CD8-positive, alpha-beta memory T cell (primary cell): ENCODE measurements around the gene PLEKHA7. TPM values are rescaled to one million over a fixed set of nuclear protein-coding genes. Genes with fewer than 3 reads are reported as not detected.
A peak's percentile ranks its signal among the peaks of the same experiment; 100 is the strongest.

Source experiments
- CTCF ChIA-PET: fragments of 350-600 bp; sonication (Branson Sonifier 250); formaldehyde crosslinking; loops from one replicate; lab custom pipeline; 2021; ENCODE audit warnings: antibody characterized with exemption; lab: Charles Lee
- POLR2A ChIA-PET: fragments of 350-600 bp; sonication (Branson Sonifier 250); formaldehyde crosslinking; loops from one replicate; lab custom pipeline; 2021; ENCODE audit warnings: antibody characterized with exemption; lab: Charles Lee
- DNase-seq, 5 donors: peaks; one replicate each; pipeline versions ENCODE4 v3.0.0 to v3.0.0-alpha.2; 2020 to 2022; ENCODE audit warnings: mixed read lengths in 1 of 5
- H3K27ac ChIP-seq: one replicate; pipeline ENCODE4 v1.7.0; 2013; ENCODE audit warnings: low read depth, mild to moderate bottlenecking, low read length, moderate library complexity
- H3K27me3 ChIP-seq: 2 replicates; pipeline ENCODE4 v1.7.0; 2013; ENCODE audit warnings: low read length, mild to moderate bottlenecking; ENCODE audit not compliant: insufficient read depth, poor library complexity, severe bottlenecking
- H3K36me3 ChIP-seq: 2 replicates; pipeline ENCODE4 v1.7.0; 2013; ENCODE audit warnings: mild to moderate bottlenecking, low read length, moderate library complexity; ENCODE audit not compliant: insufficient read depth
- H3K4me1 ChIP-seq: 2 replicates; pipeline ENCODE4 v1.7.0; 2013; ENCODE audit warnings: mild to moderate bottlenecking, low read length, moderate library complexity; ENCODE audit not compliant: insufficient read depth
- H3K4me3 ChIP-seq: 2 replicates; pipeline ENCODE4 v1.7.0; 2013; ENCODE audit warnings: mild to moderate bottlenecking, low read length
- H3K9me3 ChIP-seq: 2 replicates; pipeline ENCODE4 v1.7.0; 2013; ENCODE audit warnings: mild to moderate bottlenecking, low read length
- H3K27ac Mint-ChIP-seq, 8 donors: one replicate each; pipeline ENCODE4 v1.8.0; 2020 to 2021; ENCODE audit warnings: mixed read lengths in 8 of 8, mild to moderate bottlenecking in 6 of 8, inconsistent platforms in 3 of 8, moderate library complexity in 3 of 8
- H3K27me3 Mint-ChIP-seq, 2 donors: one replicate each; pipeline ENCODE4 v1.8.0; 2020 to 2021; ENCODE audit warnings: mixed read lengths in 2 of 2, mild to moderate bottlenecking in 1 of 2, moderate library complexity in 1 of 2
- H3K36me3 Mint-ChIP-seq, 3 donors: one replicate each; pipeline ENCODE4 v1.8.0; 2020 to 2021; ENCODE audit warnings: mixed read lengths in 3 of 3, inconsistent platforms in 1 of 3, mild to moderate bottlenecking in 1 of 3
- H3K4me1 Mint-ChIP-seq, 3 donors: one replicate each; pipeline ENCODE4 v1.8.0; 2020 to 2021; ENCODE audit warnings: mixed read lengths in 3 of 3, inconsistent platforms in 1 of 3, mild to moderate bottlenecking in 1 of 3
- H3K4me3 Mint-ChIP-seq, 7 donors: one replicate each; pipeline ENCODE4 v1.8.0; 2020 to 2021; ENCODE audit warnings: mixed read lengths in 7 of 7, mild to moderate bottlenecking in 6 of 7, moderate library complexity in 4 of 7, inconsistent platforms in 2 of 7
- H3K9me3 Mint-ChIP-seq, 5 donors: one replicate each; pipeline ENCODE4 v1.8.0; 2020 to 2022; ENCODE audit warnings: mixed read lengths in 5 of 5, mild to moderate bottlenecking in 3 of 5, moderate library complexity in 2 of 5, inconsistent platforms in 1 of 5
- polyA plus RNA-seq: library from polyadenylated mRNA; unstranded; fragments of 300-500 nt; fragmentation: Illumina TruSeq; gene quantifications from one replicate; pipeline ENCODE4 v1.2.3, GENCODE V29; 2021
- total RNA-seq, 2 experiments: library from RNA; stranded (reverse); gene quantifications; one replicate each; pipeline ENCODE4 v1.2.3, GENCODE V29; 2021

PLEKHA7 gene
- total and polyA plus RNA-seq, 3 experiments from 2014 or later, result 4.1 to 6.6 (median 5.3) TPM

DNA sequence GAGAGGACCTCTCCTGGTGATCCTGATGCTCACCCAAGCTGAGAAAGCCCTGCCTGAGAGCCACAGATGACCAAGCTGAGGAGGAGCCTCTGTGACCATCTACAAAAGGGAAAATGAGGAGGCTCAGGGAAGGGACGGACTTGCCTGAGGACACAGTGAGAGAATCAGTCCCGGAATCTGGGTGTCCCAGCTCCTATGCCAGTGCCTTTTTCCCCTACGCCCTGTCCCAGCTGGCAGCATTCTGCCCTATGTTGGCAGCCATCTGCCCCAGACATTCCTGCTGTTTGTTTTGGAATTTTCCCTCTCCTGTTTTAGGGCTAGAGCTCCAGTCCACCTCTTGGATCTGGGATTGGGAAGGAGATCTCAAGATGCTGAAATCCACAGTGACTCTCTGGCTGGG, 221.2 kb downstream of the PLEKHA7 start:
- Histone ChIP-seq H3K4me1 (no peaks in the 10 kb centered on the region), H3K27ac (no peak overlapping the region), H3K36me3 (no peaks in the 10 kb centered on the region), H3K4me3 (no peak overlapping the region), H3K27me3 (no peaks in the 10 kb centered on the region), H3K9me3 (no peaks in the 10 kb centered on the region)
- H3K9me3 Mint-ChIP-seq, result no peaks in the 10 kb centered on the region
- H3K27ac Mint-ChIP-seq, result peak overlapping the region in 5 of 8 donors; percentile 33 to 91 (median 66)
- no peak for DNase-seq
- H3K27me3 Mint-ChIP-seq, result no peaks in the 10 kb centered on the region
- ChIA-PET POLR2A (no interaction called here), CTCF (interaction anchor here (1.8 kb wide), 1 partner anchor 10 kb away, joined by 4 read pairs; no protein-coding TSS in a partner anchor)
- peaks cover 0 to 10% (median 0%) of the 10 kb centered on the region in 3 donors for H3K36me3 Mint-ChIP-seq
- H3K4me3 Mint-ChIP-seq, result peak overlapping the region in 3 of 7 donors; percentile 36 to 44 (median 39)
- H3K4me1 Mint-ChIP-seq, result peaks cover 0 to 16% (median 13%) of the 10 kb centered on the region in 3 donors

DNA sequence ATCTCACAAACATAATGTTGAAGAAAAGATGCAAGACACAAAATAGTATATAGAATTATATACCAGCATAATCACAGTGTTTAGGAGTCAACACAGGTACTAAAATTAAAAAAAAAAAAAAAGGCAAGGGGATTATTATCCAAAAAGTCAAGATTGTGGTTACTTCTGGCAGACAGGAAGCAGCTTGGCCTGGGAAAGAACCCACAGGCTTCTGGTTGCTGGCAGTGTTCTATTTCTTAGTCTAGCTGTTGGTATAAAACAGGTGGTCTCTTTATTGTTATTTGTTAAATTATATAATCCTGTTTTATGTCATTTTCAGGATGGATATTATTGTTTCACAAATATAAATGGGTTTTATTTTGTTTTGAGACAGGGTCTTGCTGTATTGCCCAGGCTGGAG, 221.8 kb downstream of the PLEKHA7 start:
- DNase-seq, result no peak
- Mint-ChIP-seq H3K4me3 (peak overlapping the region in 1 of 7 donors; percentile 4), H3K27ac (peak overlapping the region in 3 of 8 donors; percentile 31 to 73 (median 43)), H3K9me3 (no peaks in the 10 kb centered on the region), H3K27me3 (no peaks in the 10 kb centered on the region), H3K4me1 (peaks cover 0 to 16% (median 13%) of the 10 kb centered on the region in 3 donors), H3K36me3 (peaks cover 0 to 11% (median 0%) of the 10 kb centered on the region in 3 donors)
- Histone ChIP-seq H3K27me3 (no peaks in the 10 kb centered on the region), H3K36me3 (no peaks in the 10 kb centered on the region), H3K4me1 (no peaks in the 10 kb centered on the region), H3K4me3 (no peak overlapping the region), H3K9me3 (no peaks in the 10 kb centered on the region), H3K27ac (no peak overlapping the region)
- CTCF ChIA-PET, result interaction anchor here (1.8 kb wide), 1 partner anchor 9 kb away, joined by 4 read pairs; no protein-coding TSS in a partner anchor
- POLR2A ChIA-PET, result no interaction called here

DNA sequence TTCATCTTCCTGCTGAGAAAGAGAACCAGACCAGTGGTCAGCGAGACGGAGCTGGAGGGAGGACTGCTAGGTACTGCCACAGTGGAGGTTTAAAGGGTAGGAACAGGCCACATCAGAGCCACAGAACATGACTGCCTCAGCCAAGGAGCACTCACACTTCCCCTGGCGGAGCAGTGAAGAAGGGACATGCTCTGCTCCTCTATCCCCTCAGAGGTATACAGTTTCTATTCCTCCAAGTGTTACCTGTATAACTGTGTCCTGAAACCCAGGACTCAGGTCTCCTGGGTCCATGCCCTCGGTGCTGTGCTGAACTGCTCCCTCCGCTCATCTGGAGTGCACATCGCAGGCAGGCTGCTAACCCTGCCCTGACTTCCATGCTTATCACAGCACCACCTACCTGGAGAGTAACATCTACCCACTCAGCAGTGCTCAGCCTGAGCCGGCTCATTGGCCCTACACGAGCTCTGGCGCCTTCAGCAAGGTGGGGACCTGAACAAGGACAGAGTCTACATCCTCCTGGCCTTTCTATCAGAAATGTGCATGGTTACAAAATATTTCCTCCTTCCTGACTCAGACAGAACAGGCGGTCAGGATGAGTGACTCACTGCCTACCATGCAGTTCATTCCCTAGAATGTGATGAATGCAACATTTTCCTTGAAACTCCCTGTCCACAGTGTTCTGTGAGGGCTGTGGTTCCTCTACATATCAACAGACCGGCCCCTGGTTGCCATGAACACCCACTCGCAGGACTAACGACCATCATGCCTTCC, 222.8 kb downstream of the PLEKHA7 start:
- peak overlapping the region in 4 of 8 donors; percentile 8 to 65 (median 38) for H3K27ac Mint-ChIP-seq
- H3K27me3 ChIP-seq, result no peaks in the 10 kb centered on the region
- H3K4me3 ChIP-seq, result no peak overlapping the region
- H3K4me1 Mint-ChIP-seq, result peaks cover 0 to 15% (median 13%) of the 10 kb centered on the region in 3 donors
- no peaks in the 10 kb centered on the region for H3K9me3 Mint-ChIP-seq
- H3K36me3 Mint-ChIP-seq, result peaks cover 0 to 11% (median 0%) of the 10 kb centered on the region in 3 donors
- DNase-seq, result no peak
- no peaks in the 10 kb centered on the region for H3K27me3 Mint-ChIP-seq
- ChIA-PET POLR2A (no interaction called here), CTCF (interaction anchor here (1.8 kb wide), 1 partner anchor 8 kb away, joined by 4 read pairs; no protein-coding TSS in a partner anchor)
- no peaks in the 10 kb centered on the region for H3K9me3 ChIP-seq
- peak overlapping the region in 1 of 7 donors; percentile 32 for H3K4me3 Mint-ChIP-seq
- no peaks in the 10 kb centered on the region for H3K36me3 ChIP-seq
- no peaks in the 10 kb centered on the region for H3K4me1 ChIP-seq
- no peak overlapping the region for H3K27ac ChIP-seq

DNA sequence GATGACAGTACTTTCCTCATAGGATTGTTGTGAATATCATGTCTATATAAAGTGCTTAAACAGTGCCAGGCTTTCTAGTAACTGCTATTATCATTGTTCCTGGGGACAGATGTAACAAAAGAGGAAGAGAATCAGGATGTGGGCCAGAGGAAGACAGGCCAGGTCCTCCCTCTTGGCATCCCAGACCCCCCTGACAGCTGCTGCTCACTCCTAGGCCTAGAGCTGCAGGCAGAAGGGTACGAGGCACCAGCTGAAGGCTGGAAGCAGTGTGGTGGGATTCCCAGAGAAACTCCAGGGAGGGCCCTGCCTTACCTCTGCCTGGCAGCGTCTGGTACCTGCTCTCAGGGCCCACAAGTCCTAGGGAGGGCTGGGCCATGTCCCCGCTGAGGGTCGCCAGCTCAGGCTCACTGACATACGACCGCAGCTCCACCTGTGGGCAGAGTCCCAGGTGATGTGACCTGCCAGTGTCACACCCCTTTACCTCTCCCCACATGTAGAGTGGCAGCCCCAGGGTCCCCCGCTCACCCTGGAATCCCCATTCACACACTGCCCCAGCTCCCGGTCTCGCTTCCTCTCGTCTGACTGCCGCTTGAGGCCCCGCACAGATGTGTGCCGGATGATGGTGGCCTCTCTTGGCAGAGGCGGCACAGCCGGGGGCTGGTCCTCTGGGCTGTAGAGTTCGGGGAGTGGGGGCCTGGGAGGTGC, 223.6 kb downstream of the PLEKHA7 start:
- no peaks in the 10 kb centered on the region for H3K4me1 ChIP-seq
- POLR2A ChIA-PET, result no interaction called here
- H3K4me3 ChIP-seq, result no peak overlapping the region
- H3K36me3 Mint-ChIP-seq, result peaks cover 0 to 11% (median 0%) of the 10 kb centered on the region in 3 donors
- H3K9me3 ChIP-seq, result no peaks in the 10 kb centered on the region
- H3K4me1 Mint-ChIP-seq, result peaks cover 0 to 14% (median 12%) of the 10 kb centered on the region in 3 donors
- no peaks in the 10 kb centered on the region for H3K27me3 ChIP-seq
- no peak for DNase-seq
- no peak overlapping the region for H3K27ac ChIP-seq
- no peaks in the 10 kb centered on the region for H3K27me3 Mint-ChIP-seq
- CTCF ChIA-PET, result no interaction called here
- no peak overlapping the region for H3K4me3 Mint-ChIP-seq
- H3K9me3 Mint-ChIP-seq, result no peaks in the 10 kb centered on the region
- H3K36me3 ChIP-seq, result no peaks in the 10 kb centered on the region
- peak overlapping the region in 2 of 8 donors; percentile 0 to 65 for H3K27ac Mint-ChIP-seq

DNA sequence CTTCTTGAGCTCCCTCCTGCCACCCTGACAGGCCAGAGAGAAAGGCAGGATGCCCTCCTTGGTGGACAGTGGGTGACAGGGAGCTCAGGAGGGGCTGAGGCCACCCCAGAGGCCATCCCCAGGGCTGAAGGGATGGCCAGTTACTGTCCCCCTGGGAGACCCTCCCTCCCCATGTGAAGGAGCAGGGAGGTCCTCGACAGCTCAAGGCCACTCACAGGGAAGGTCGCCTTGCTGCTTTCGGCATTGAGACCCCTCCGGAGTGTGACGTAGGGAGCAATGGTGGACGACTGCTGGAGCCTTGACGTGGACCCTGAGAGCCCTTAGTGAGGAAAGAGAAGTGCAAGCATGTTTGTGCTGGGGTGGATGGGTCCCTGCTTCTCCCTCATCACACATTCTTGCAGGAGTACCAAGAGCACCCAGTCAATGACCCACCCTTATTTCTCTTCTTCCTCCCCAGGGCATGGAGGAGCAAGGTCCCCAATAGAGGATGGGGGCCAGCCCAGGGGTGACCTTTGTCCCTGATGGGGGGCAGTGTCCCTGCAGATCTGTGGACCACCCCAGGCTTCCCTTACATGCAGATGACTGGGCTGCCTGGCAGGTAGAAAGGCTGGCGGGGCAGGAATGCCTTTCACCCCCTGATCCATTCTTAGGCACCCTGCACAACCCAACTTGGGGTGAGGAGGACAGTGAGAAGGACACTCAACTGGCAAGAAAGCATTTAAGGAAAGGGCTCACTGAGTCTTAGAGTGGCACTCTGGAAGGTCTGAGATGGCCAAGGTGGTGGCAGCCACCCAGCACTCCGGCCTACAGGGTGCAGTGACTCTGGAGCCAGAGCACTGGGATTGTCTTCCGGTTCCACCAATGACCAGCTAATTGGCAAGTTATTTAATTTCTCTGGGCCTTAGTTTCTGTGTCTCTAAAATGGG, 224.4 kb downstream of the PLEKHA7 start:
- Histone ChIP-seq H3K27ac (no peak overlapping the region), H3K9me3 (no peaks in the 10 kb centered on the region), H3K4me1 (no peaks in the 10 kb centered on the region), H3K36me3 (no peaks in the 10 kb centered on the region), H3K27me3 (no peaks in the 10 kb centered on the region), H3K4me3 (no peak overlapping the region)
- Mint-ChIP-seq H3K36me3 (peaks cover 0 to 5% (median 0%) of the 10 kb centered on the region in 3 donors), H3K27me3 (no peaks in the 10 kb centered on the region), H3K27ac (peak overlapping the region in 4 of 8 donors; percentile 0 to 65 (median 50)), H3K9me3 (no peaks in the 10 kb centered on the region), H3K4me1 (peaks cover 0 to 10% (median 7%) of the 10 kb centered on the region in 3 donors), H3K4me3 (no peak overlapping the region)
- POLR2A ChIA-PET, result no interaction called here
- no peak for DNase-seq
- CTCF ChIA-PET, result interaction anchor here (1.1 to 2.5 kb wide), 3 partner anchors 11 to 69 kb away, joined by 3 to 12 read pairs (median 5); no protein-coding TSS in a partner anchor

DNA sequence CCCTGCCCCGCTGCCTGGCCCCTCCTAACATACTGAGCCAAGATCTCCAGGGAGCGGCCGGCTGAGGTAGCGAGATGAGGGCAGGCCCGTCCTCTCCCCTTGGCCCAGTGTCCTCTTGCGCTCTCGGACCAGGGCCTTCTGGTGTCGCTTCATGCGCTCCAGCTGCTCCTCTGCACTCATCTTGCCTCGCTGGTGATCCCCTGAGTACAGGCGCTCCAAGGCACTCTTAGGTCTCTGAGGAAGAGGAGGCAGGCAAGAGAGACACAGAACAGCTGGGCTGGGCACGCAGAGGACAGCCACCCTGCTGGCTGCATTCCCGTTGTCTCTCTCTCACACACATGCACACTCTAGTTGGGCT, 225.2 kb downstream of the PLEKHA7 start:
- no peaks in the 10 kb centered on the region for H3K9me3 ChIP-seq
- no peak overlapping the region for H3K27ac ChIP-seq
- Mint-ChIP-seq H3K4me3 (no peak overlapping the region), H3K4me1 (peaks cover 0 to 10% (median 6%) of the 10 kb centered on the region in 3 donors), H3K9me3 (no peaks in the 10 kb centered on the region), H3K27me3 (no peaks in the 10 kb centered on the region), H3K27ac (no peak overlapping the region), H3K36me3 (peaks cover 0 to 3% (median 0%) of the 10 kb centered on the region in 3 donors)
- no peaks in the 10 kb centered on the region for H3K4me1 ChIP-seq
- no peak overlapping the region for H3K4me3 ChIP-seq
- CTCF ChIA-PET, result interaction anchor here (0.8 to 2.5 kb wide), 7 partner anchors 8 to 70 kb away, joined by 3 to 12 read pairs (median 4); no protein-coding TSS in a partner anchor
- H3K27me3 ChIP-seq, result no peaks in the 10 kb centered on the region
- H3K36me3 ChIP-seq, result no peaks in the 10 kb centered on the region
- POLR2A ChIA-PET, result no interaction called here
- no peak for DNase-seq
